EH (cell line): Measurements from ENCODE around the gene NDUFB6.
"Not testable (repeated sequence)": the region's sequence is repeated elsewhere in the genome, so short reads cannot be mapped to it uniquely, and the experiment has no call there.

Experiments
- DNase-seq: peaks from one replicate; pipeline ENCODE4 v3.0.0-alpha.2; 2015; ENCODE audit warnings: low read depth

The NDUFB6 gene

GRCh38 chr9:32571969-32572899, 725 bp downstream of the NDUFB6 start:
- DNase-seq = peak; percentile 80

GRCh38 chr9:32570262-32570661, 2.7 kb downstream of the NDUFB6 start:
- DNase-seq = no peak

- no peak for DNase-seq
These were observed 6.2 kb downstream of the NDUFB6 start for GRCh38 chr9:32566770-32567169.

GRCh38 chr9:32565967-32566366, 7.0 kb downstream of the NDUFB6 start:
- no peak for DNase-seq

GRCh38 chr9:32558408-32558934, 14.5 kb downstream of the NDUFB6 start:
- no peak for DNase-seq

GRCh38 chr9:32554591-32554990, 18.4 kb downstream of the NDUFB6 start:
- no peak for DNase-seq

- no peak for DNase-seq
These were observed 18.9 kb downstream of the NDUFB6 start for GRCh38 chr9:32554107-32554506.

GRCh38 chr9:32552172-32552872, 20.6 kb downstream of the NDUFB6 start, which contains the start of the genes SMIM27 and TOPORS:
Gene SMIM27, plus strand, starts transcription at chr9:32552327. Its CDS starts 108 bp downstream, at chr9:32552435.
Gene TOPORS, minus strand, starts transcription at chr9:32552586. Its CDS starts 150 bp downstream, at chr9:32552436.
- DNase-seq = peak; percentile 90

- peak; percentile 72 for DNase-seq
These were observed 21.5 kb downstream of the NDUFB6 start for GRCh38 chr9:32551276-32552051.

GRCh38 chr9:32550562-32551275, 22.2 kb downstream of the NDUFB6 start:
- DNase-seq = peak; percentile 91

- DNase-seq = peak; percentile 43
These were observed 22.8 kb downstream of the NDUFB6 start for GRCh38 chr9:32550150-32550561.

- not testable (repeated sequence) for DNase-seq
These were observed 24.7 kb downstream of the NDUFB6 start for GRCh38 chr9:32548213-32548612.

- DNase-seq = no peak
These were observed 27.1 kb downstream of the NDUFB6 start for GRCh38 chr9:32545884-32546283.

GRCh38 chr9:32543047-32543446, 29.9 kb downstream of the NDUFB6 start:
- DNase-seq = no peak

GRCh38 chr9:32533816-32534215, 39.1 kb downstream of the NDUFB6 start:
- no peak for DNase-seq

GRCh38 chr9:32533336-32533735, 39.6 kb downstream of the NDUFB6 start:
- DNase-seq = no peak

- DNase-seq = no peak
These were observed 46.3 kb downstream of the NDUFB6 start for GRCh38 chr9:32526707-32527048.

GRCh38 chr9:32526041-32526706, 46.8 kb downstream of the NDUFB6 start, which contains the start of gene RIGI:
Gene RIGI, minus strand, starts transcription at chr9:32526196. Its CDS starts 30 bp downstream, at chr9:32526166.
- peak; percentile 93 for DNase-seq

- no peak for DNase-seq
These were observed 47.3 kb downstream of the NDUFB6 start for GRCh38 chr9:32525709-32526030.

GRCh38 chr9:32524892-32525708, 47.9 kb downstream of the NDUFB6 start:
- DNase-seq = peak; percentile 30
